GM12878 (cell line): Measurements from ENCODE around the gene SERPINH1. TPM values are rescaled to one million over a fixed set of nuclear protein-coding genes. Genes with fewer than 3 reads are reported as not detected.

Experiments
- ATAC-seq: fragments of 200-7000 bp; cut with Tn5 transposase; 3 replicates; pipeline ENCODE4 v1.9.1; 2020; ENCODE audit warnings: mild to moderate bottlenecking, moderate library complexity
- BruUV-seq: library from RNA; stranded (reverse); fragments of 400-500 nt; replicated peaks from 2 replicates; lab custom pipeline; 2021; lab: Mats Ljungman, UMichigan
- CTCF ChIA-PET: fragments of 300-600 bp; sonication (Branson Sonifier 250); formaldehyde crosslinking; extraction: SDS; loops from one replicate; lab custom pipeline; 2021; ENCODE audit warnings: inconsistent platforms; lab: Yijun Ruan, JAX
- POLR2A ChIA-PET: fragments of 350-600 bp; formaldehyde crosslinking; extraction: SDS; loops from one replicate; lab custom pipeline; 2021; ENCODE audit warnings: inconsistent platforms; lab: Charles Lee
- RAD21 ChIA-PET: fragments of 300-600 bp; sonication (Branson Sonifier 250); formaldehyde crosslinking; loops from one replicate; lab custom pipeline; 2023; ENCODE audit warnings: antibody characterized with exemption; ENCODE audit not compliant: unreplicated experiment; lab: Charles Lee
- SMC1A ChIA-PET: fragments of 300-600 bp; sonication (Branson Sonifier 250); formaldehyde crosslinking; loops from one replicate; lab custom pipeline; 2023; ENCODE audit not compliant: unreplicated experiment, uncharacterized antibody; lab: Charles Lee
- DNase-seq: peaks from one replicate; pipeline ENCODE4 v3.0.0-alpha.2; 2011; ENCODE audit warnings: low read depth, low spot score
- FAIRE-seq: peaks from 3 replicates; lab custom pipeline; 2011; peaks lifted over from hg19 to GRCh38; lab: Jason Lieb, UNC
- H2AFZ ChIP-seq: 2 replicates; pipeline ENCODE4 v1.6.0; 2011; ENCODE audit warnings: low read depth, low read length, control low read depth; ENCODE audit not compliant: control insufficient read depth
- H3K27ac ChIP-seq: 2 replicates; pipeline ENCODE4 v1.5.1; 2011; ENCODE audit warnings: control low read depth; ENCODE audit not compliant: control insufficient read depth, insufficient read depth
- H3K27me3 ChIP-seq, 2 experiments: replicated peaks in 1 of 2; 2 replicates each; pipeline versions ENCODE4 v1.6.0 to v1.6.1; 2011; ENCODE audit warnings: low read length in 1 of 2; ENCODE audit not compliant: control insufficient read depth in 2 of 2, insufficient read depth in 2 of 2
- H3K36me3 ChIP-seq, 2 experiments: 2 replicates each; pipeline ENCODE4 v1.5.1; 2011; ENCODE audit warnings: low read length in 1 of 2; ENCODE audit not compliant: control insufficient read depth in 2 of 2, insufficient read depth in 2 of 2
- H3K4me1 ChIP-seq: 2 replicates; pipeline ENCODE4 v1.6.1; 2011; ENCODE audit warnings: mild to moderate bottlenecking, low read length, moderate library complexity, mixed read lengths; ENCODE audit not compliant: control insufficient read depth, insufficient read depth
- H3K4me2 ChIP-seq: 2 replicates; pipeline ENCODE4 v1.6.0; 2011; ENCODE audit warnings: control low read depth; ENCODE audit not compliant: control insufficient read depth, insufficient read depth
- H3K4me3 ChIP-seq: fragments of 200-600 bp; sonication (generic); 2 replicates; pipeline ENCODE4 v1.5.1; 2016
- H3K79me2 ChIP-seq: 2 replicates; pipeline ENCODE4 v1.6.0; 2011; ENCODE audit warnings: low read length; ENCODE audit not compliant: control insufficient read depth, insufficient read depth
- H3K9ac ChIP-seq: 2 replicates; pipeline ENCODE4 v1.8.0; 2011; ENCODE audit warnings: low read length, control low read depth, mixed read lengths; ENCODE audit not compliant: control insufficient read depth, insufficient read depth
- H3K9me3 ChIP-seq: replicated peaks from 3 replicates; pipeline ENCODE4 v1.5.1; 2011; ENCODE audit warnings: mild to moderate bottlenecking, low read length; ENCODE audit not compliant: control insufficient read depth, insufficient read depth
- H4K20me1 ChIP-seq: 2 replicates; pipeline ENCODE4 v1.6.0; 2011; ENCODE audit not compliant: control insufficient read depth, insufficient read depth
- CBFB ChIP-seq: IDR thresholded peaks from 2 replicates; pipeline ENCODE4 v1.6.1; 2016; ENCODE audit warnings: antibody characterized with exemption, low read depth
- EGR1 ChIP-seq, 2 experiments: IDR thresholded peaks; 1 replicate in 1 of 2; 2 replicates in 1 of 2; pipeline ENCODE4 v1.6.1; 2011 to 2012; ENCODE audit warnings: low read depth in 2 of 2, low read length in 2 of 2, borderline replicate concordance in 1 of 2, mild to moderate bottlenecking in 1 of 2, moderate library complexity in 1 of 2
- ELK1 ChIP-seq: IDR thresholded peaks from 2 replicates; pipeline ENCODE4 v1.6.1; 2012; ENCODE audit warnings: low read depth, low read length, improper control_type of control experiment
- FOS ChIP-seq: IDR thresholded peaks from 3 replicates; pipeline ENCODE4 v1.6.1; 2011; ENCODE audit warnings: borderline replicate concordance; ENCODE audit not compliant: insufficient read length; ENCODE audit errors: extremely low read depth
- FOXK2 ChIP-seq: fragments of 450-650 bp; IDR thresholded peaks from 2 replicates; pipeline ENCODE4 v1.6.1; 2017; ENCODE audit warnings: mild to moderate bottlenecking, moderate library complexity
- MEF2A ChIP-seq: IDR thresholded peaks from 2 replicates; pipeline ENCODE4 v1.6.1; 2011; ENCODE audit warnings: low read depth, mild to moderate bottlenecking, low read length, moderate library complexity; ENCODE audit not compliant: insufficient read depth
- MYC ChIP-seq: IDR thresholded peaks from 2 replicates; pipeline ENCODE4 v1.6.1; 2011; ENCODE audit warnings: mild to moderate bottlenecking, low read length, moderate library complexity, inconsistent platforms; ENCODE audit not compliant: insufficient read depth, insufficient replicate concordance, insufficient read length, severe bottlenecking
- NBN ChIP-seq: fragments of 450-650 bp; IDR thresholded peaks from 2 replicates; pipeline ENCODE4 v1.6.1; 2016
- NFXL1 ChIP-seq: fragments of 450-650 bp; IDR thresholded peaks from 2 replicates; pipeline ENCODE4 v1.6.1; 2017; ENCODE audit warnings: antibody characterized with exemption, mild to moderate bottlenecking, borderline replicate concordance
- NFYB ChIP-seq: IDR thresholded peaks from 2 replicates; pipeline ENCODE4 v1.6.1; 2011; ENCODE audit warnings: low read depth, mild to moderate bottlenecking, low read length, improper control_type of control experiment, moderate library complexity; ENCODE audit not compliant: insufficient read depth
- POLR2AphosphoS2 ChIP-seq: IDR thresholded peaks from 2 replicates; pipeline ENCODE4 v1.6.1; 2011; ENCODE audit warnings: low read depth, mild to moderate bottlenecking, low read length, improper control_type of control experiment, moderate library complexity
- RCOR1 ChIP-seq: conservative IDR thresholded peaks from 2 replicates; pipeline ENCODE4 v1.6.1; 2012; ENCODE audit warnings: low read depth, low read length, improper control_type of control experiment
- RELB ChIP-seq: fragments of 450-650 bp; IDR thresholded peaks from 2 replicates; pipeline ENCODE4 v1.6.1; 2017; ENCODE audit warnings: low read depth, mild to moderate bottlenecking, moderate library complexity
- SMARCA5 ChIP-seq: fragments of 450-650 bp; IDR thresholded peaks from 2 replicates; pipeline ENCODE4 v1.6.1; 2017; ENCODE audit warnings: mild to moderate bottlenecking
- SP1 ChIP-seq: IDR thresholded peaks from one replicate; pipeline ENCODE4 v1.6.1; 2011; ENCODE audit warnings: low read depth, low read length
- STAT1 ChIP-seq: fragments of 450-650 bp; conservative IDR thresholded peaks from 2 replicates; pipeline ENCODE4 v1.6.1; 2014; ENCODE audit warnings: antibody characterized with exemption, mild to moderate bottlenecking
- TCF12 ChIP-seq: IDR thresholded peaks from 2 replicates; pipeline ENCODE4 v1.6.1; 2011; ENCODE audit warnings: low read depth, mild to moderate bottlenecking, low read length
- ZNF24 ChIP-seq: fragments of 450-650 bp; IDR thresholded peaks from 2 replicates; pipeline ENCODE4 v1.6.1; 2017; ENCODE audit warnings: antibody characterized with exemption, mild to moderate bottlenecking
- ZNF384 ChIP-seq: IDR thresholded peaks from 2 replicates; pipeline ENCODE4 v1.6.1; 2012; ENCODE audit warnings: low read depth, mild to moderate bottlenecking, low read length, improper control_type of control experiment, borderline replicate concordance
- WGBS: methylation state at CpG from one replicate; pipeline ENCODE4 v1.1.6; 2016; ENCODE audit warnings: low lambda C conversion rate; ENCODE audit not compliant: insufficient replicate concordance, insufficient coverage; ENCODE audit errors: missing lambda C conversion rate; 5-methylcytosine and 5-hydroxymethylcytosine counted together
- in situ Hi-C: fragments of 300-500 bp; cut with MboI; formaldehyde crosslinking; loops from 9 replicates; pipeline ENCODE4 v1.14.3; 2018; ENCODE audit warnings: mixed read lengths
- intact Hi-C: fragments of 100-400 bp; cut with micrococcal nuclease; formaldehyde crosslinking; loops from one replicate; pipeline ENCODE4 v1.14.2; 2022; ENCODE audit not compliant: unreplicated experiment
- polyA plus RNA-seq, 11 experiments: library from polyadenylated mRNA; depleted of rRNA in 4 of 11; unstranded in 6 of 11; stranded (reverse) in 5 of 11; fragments of >200 nt; fragmentation: Nextera tagmentation in 4 of 11; fragmentation: Illumina TruSeq in 1 of 11; extraction: Ambion mirVana in 4 of 11; extraction: Trizol in 1 of 11; gene quantifications; 1 replicate in 1 of 11; 2 replicates in 10 of 11; pipeline versions ENCODE4 v1.2.1 to v1.2.3, GENCODE V29; 2011 to 2016; ENCODE audit warnings: inconsistent platforms in 2 of 11, missing spikeins in 2 of 11, low read depth in 1 of 11
- total RNA-seq, 4 experiments: library from RNA; depleted of rRNA in 3 of 4; stranded (reverse); fragments of >200 nt in 3 of 4; fragmentation: Illumina TruSeq in 1 of 4; extraction: Trizol in 1 of 4; gene quantifications; 2 replicates each; pipeline versions ENCODE4 v1.2.1 to v1.2.3, GENCODE V29; 2013 to 2021

Gene SERPINH1
- total and polyA plus RNA-seq, 10 of the 15 experiments (the other 5 are each of a cell fraction or from before 2014, with no cell fraction given): 0.34 to 19.8 (median 13.7) TPM

- WGBS: 90% methylated on average over 34 of the region's 34 CpGs
- TF ChIP-seq MYC (no peak), TCF12 (no peak), STAT1 (no peak), NFYB (no peak), EGR1 (IDR thresholded peaks at IDR 0.05; ENCODE audit: borderline replicate concordance in 1 of 2, low read depth in 2 of 2, low read length in 2 of 2) (no peak), RCOR1 (no peak), ELK1 (no peak), CBFB (no peak), ZNF24 (no peak), RELB (no peak), FOS (no peak), SMARCA5 (no peak), SP1 (no peak), MEF2A (no peak), NBN (no peak), FOXK2 (no peak), ZNF384 (no peak), POLR2AphosphoS2 (no peak), NFXL1 (no peak)
- Histone ChIP-seq H3K4me2 (no peak overlapping the region), H3K27ac (no peak overlapping the region), H3K9me3 (no peaks in the 10 kb centered on the region), H3K36me3 (peaks cover 4 to 12% of the 10 kb centered on the region in 2 experiments; a peak in 3 of 4 replicates), H2AFZ (no peak overlapping the region), H3K4me1 (peaks cover 5% of the 10 kb centered on the region; the same call in 1 of the 2 replicates), H3K79me2 (peaks cover 19% of the 10 kb centered on the region), H3K27me3 (no peaks in the 10 kb centered on the region), H3K4me3 (no peak overlapping the region), H4K20me1 (no peaks in the 10 kb centered on the region), H3K9ac (no peak overlapping the region)
- ChIA-PET CTCF (interaction anchor here (1.0 kb wide), 1 partner anchor 9 kb away, joined by 4 read pairs; no protein-coding TSS in a partner anchor), RAD21 (no interaction called here), SMC1A (no interaction called here), POLR2A (interaction anchor here (1.0 kb wide), 1 partner anchor 31 kb away, joined by 3 read pairs; no protein-coding TSS in a partner anchor)
- intact Hi-C loops: no loop called here
- no TSS peak for BruUV-seq
- no peak for DNase-seq
- no peak for ATAC-seq
- FAIRE-seq: no peak
- in situ Hi-C loops: no loop called here
Observed at GRCh38 chr11:75566763-75567279, 4.8 kb downstream of the SERPINH1 start.
